Urothelium cell line (cell line): ENCODE data around the gene SLC37A1.

Experiments used
- DNase-seq: peaks from one replicate; pipeline ENCODE4 v3.0.0; 2011; ENCODE audit warnings: low spot score, mixed read lengths
- FAIRE-seq: peaks from 2 replicates; lab custom pipeline; 2011; peaks lifted over from hg19 to GRCh38; lab: Jason Lieb, UNC

SLC37A1 gene

GRCh38 chr21:42542196-42542595, 28.5 kb downstream of the SLC37A1 start:
- DNase-seq (no peak), FAIRE-seq (no peak)

DNA sequence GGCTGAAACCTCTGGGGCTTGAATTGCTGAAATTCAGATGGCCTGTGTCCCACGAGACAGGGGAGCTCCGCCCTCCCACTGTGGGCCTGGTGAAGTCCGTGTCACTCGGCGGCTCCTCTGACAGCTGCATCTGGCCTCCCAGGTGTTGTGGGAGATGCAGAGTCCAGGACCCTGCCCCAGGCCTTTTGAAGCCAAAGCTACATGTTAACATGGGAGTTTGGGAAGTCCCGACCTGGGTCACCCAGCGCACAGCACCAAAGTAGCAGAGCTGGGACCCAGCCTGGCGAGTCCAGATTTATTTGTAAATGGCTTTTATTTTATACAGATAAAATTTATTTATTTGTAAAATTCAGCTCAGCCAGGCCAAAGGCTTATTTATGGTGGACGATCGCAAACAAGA, 28.9 kb downstream of the SLC37A1 start:
- FAIRE-seq, result no peak
- no peak for DNase-seq

DNA sequence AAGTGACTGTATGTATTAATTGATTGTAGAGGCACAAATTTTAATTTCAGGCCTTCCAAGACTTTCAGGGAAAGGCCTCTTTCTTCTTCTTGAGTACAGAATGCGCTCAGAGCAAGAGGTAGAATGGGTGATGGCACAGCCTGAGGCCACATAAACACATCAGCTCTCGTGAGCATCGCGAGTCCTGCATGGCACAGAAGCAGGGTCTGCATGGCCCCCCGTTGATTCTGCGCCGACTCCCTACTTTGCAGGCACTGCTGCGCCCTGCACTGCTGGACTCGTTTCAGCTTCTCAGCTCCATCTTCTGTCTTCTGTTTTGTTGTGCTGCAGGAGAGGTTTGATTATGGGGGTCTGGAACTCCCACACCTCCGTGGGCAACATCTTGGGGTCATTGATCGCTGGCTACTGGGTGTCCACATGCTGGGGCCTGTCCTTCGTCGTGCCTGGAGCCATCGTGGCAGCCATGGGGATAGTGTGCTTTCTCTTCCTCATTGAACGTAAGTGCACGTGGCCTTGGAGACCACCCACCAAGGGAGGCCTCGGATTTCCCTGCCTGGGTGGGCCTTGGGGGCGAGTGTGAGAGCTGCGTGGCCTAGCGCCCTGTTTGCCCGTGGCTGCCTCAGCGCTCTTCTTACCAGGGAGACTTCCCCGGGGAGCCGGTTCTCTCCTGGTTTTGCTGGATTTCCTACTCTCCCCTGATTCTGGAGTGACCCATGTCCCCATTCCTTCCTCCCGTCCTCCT, 29.6 kb downstream of the SLC37A1 start:
- DNase-seq, result no peak
- FAIRE-seq, result no peak

DNA sequence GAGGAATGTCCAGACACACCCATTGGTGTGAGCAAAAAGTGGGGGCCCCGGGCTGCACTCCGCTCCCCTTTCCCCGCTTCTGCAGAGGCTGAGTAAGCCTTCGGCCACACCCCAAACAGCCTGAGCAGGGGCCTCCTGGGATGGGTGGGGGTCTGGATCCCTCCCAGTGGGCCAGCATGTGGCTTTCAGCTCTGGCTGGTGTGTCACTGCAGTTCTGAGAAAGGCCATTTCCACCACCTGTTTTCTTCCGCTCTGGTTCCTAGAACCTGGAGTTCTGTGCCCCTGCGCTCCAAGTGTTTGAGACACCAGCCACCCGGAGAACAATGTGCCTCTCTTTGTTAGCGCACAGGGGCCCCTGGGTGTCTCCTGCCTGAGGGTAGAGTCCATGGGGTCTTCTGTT, 30.9 kb downstream of the SLC37A1 start:
- DNase-seq, result no peak
- no peak for FAIRE-seq

GRCh38 chr21:42545317-42545716, 31.7 kb downstream of the SLC37A1 start:
- DNase-seq (no peak), FAIRE-seq (no peak)

DNA sequence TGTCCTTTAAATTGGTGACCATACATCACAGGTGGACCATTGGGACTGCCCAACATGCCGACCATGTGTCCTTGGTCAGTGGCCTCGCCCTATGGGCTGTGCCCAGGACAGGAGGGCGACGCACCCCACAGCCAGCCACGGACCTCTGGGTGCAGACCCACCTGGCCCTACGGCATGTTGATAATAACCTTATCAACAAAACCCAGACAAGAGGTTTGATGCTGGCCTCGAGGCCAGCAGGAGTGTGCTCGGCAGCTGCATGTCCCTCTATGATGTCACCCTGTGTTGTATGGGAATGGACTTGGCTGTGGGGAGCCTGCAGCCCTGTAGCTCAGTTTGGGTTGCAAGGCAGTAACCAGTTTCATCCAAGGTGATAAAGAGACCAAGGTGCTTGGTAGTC, 32.1 kb downstream of the SLC37A1 start:
- FAIRE-seq, result no peak
- DNase-seq, result no peak

GRCh38 chr21:42546433-42546832, 32.8 kb downstream of the SLC37A1 start:
- FAIRE-seq, result no peak

GRCh38 chr21:42547001-42547905, 33.6 kb downstream of the SLC37A1 start:
- FAIRE-seq (no peak), DNase-seq (no peak)

More at GRCh38 chr21:42546433-42546832, 32.8 kb downstream of the SLC37A1 start:
- DNase-seq, result no peak

DNA sequence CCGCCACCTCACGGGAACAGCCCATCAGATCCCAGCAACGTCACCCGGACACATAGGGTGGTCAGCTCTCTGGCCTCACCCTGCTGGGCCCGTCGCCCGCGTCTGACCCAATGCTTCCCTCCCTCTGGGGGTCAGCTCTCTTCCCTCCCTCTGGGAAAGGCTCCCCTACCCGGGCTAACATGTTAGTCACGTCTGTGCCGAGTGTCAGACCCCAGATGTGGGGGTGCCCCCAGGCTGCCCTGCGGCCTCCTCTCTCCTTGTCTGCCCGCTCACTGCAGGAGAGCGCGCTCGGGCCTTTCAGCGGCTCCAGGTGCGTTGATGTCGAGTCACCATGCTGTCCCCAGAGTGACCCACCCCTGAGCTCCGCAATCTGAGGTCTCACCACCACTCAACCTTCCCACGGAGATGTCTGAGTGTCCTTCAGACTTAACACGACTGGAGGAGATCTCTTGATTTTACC, 34.3 kb downstream of the SLC37A1 start:
- DNase-seq (no peak), FAIRE-seq (no peak)

GRCh38 chr21:42548687-42549406, 35.2 kb downstream of the SLC37A1 start:
- DNase-seq (no peak), FAIRE-seq (no peak)

GRCh38 chr21:42550817-42551216, 37.2 kb downstream of the SLC37A1 start:
- DNase-seq (no peak), FAIRE-seq (no peak)

GRCh38 chr21:42552407-42553336, 39.0 kb downstream of the SLC37A1 start:
- DNase-seq (no peak), FAIRE-seq (no peak)

DNA sequence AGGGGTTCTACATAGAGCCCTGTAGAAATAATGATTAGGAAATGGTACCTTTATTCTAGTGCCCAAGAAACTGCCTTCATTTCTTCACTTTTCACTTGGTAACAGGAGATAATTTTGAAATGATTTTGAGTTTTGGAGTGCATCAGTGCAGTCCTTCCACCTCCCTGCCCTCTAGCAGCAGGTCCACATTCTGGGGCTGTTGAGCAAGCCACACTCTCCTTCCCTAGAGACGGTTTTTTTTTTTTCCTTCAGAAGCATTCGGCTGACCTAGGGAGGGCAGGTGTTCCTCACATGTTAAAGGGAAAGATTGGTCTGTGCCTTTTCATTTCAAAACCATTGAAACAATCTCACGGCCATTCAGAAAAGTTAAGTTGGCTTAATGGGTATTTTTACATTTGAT, 39.8 kb downstream of the SLC37A1 start:
- FAIRE-seq (no peak), DNase-seq (no peak)

- FAIRE-seq, result no peak
Measured at GRCh38 chr21:42554251-42554961, 40.8 kb downstream of the SLC37A1 start.

DNA sequence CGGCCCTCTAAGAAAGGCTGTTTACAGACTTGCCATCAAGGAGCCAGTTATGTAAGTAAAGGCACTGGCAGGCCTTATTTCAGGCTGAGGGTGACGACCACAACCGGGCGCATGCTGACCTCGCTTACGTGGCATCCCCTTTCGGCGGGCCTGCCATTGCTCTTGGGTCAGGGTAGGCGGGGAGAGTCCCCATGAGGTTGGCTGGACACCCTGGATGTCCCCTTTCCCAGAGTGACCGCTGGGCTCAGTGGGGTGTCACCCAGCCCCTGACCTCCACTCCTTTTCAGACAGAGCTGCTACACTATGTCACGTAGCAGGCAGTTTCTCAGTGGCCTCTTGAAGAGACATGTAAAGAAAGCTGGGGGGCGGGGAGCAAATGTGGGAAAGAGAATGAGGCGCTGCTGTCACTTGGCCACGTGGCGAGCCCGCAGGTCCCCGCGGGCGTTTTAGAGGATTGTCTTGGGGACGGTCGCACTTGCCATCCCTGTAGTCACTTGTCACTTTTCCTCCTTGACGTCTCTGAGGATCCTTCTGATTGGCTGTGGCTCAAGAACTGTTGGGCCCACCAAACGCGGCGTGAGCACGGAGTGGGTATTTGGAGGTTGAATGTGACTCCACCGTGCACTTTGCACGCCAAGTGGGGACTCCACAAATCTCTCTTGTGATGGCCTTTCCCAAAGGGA, 42.2 kb downstream of the SLC37A1 start:
- FAIRE-seq (no peak), DNase-seq (no peak)

More at GRCh38 chr21:42554251-42554961, 40.8 kb downstream of the SLC37A1 start:
- no peak for DNase-seq

DNA sequence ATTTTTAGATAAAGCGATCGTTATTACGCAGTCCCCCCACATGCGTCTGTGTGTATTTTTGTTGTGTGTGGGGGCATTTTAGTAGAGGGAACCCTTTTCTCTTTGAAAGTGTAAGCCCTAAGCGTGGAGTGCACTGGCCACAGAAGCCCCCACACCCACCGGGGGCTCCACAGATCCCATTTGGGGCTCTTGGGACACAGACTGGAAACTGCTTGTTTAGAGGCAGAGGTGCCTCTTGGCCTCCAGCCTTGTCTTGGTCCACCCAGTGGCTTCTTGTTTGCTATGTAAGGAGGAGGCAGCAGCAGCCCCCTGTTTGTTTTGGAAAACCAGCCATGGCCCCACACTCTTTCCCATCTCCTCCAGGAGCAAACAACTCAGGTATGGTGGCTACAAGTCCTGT, 42.8 kb downstream of the SLC37A1 start:
- FAIRE-seq (no peak), DNase-seq (no peak)

DNA sequence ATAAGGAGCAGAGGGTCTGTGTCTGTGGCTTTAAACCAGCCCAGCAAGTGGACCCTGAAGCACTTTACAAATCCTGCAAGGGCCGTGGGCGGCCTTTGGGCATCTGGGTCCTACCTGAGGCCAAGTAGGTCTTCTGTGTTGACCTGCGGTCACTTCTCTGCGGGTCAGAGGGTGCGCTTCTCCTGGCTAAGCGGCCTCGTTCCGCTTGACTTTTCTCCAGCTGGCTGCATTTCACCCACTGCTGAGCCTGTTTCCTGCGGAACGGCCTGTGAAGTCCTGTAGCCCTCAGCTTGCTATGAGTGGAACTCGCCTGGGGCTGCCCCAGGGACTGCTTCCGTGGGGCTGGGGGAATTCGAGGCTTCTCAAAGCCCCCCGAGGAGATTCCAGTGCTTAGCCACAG, 43.3 kb downstream of the SLC37A1 start:
- no peak for DNase-seq
- no peak for FAIRE-seq

GRCh38 chr21:42557420-42557819, 43.8 kb downstream of the SLC37A1 start:
- DNase-seq, result no peak
- no peak for FAIRE-seq

- DNase-seq, result no peak
- FAIRE-seq, result no peak
Measured at GRCh38 chr21:42558368-42558767, 44.7 kb downstream of the SLC37A1 start.
